Mammary epithelial cell (primary cell): ENCODE results near the gene FAM236A.
"Not testable (repeated sequence)": the region's sequence is repeated elsewhere in the genome, so short reads cannot be mapped to it uniquely, and the experiment has no call there.

Experiments used
- EZH2 ChIP-seq: IDR thresholded peaks from 2 replicates; pipeline ENCODE4 v1.6.1; 2012; ENCODE audit warnings: low read length, inconsistent platforms, borderline replicate concordance
- TF ChIP-seq, protein P1 (sequence below), 2 donors: IDR thresholded peaks in 1 of 2; conservative IDR thresholded peaks in 1 of 2; 2 replicates each; pipeline ENCODE4 v1.5.1; 2011 to 2012; ENCODE audit warnings: inconsistent platforms in 2 of 2, low read length in 2 of 2, mild to moderate bottlenecking in 2 of 2, control low read depth in 1 of 2, low read depth in 1 of 2; ENCODE audit not compliant: insufficient read depth in 1 of 2; ENCODE audit errors: extremely low read depth in 1 of 2

DNA sequence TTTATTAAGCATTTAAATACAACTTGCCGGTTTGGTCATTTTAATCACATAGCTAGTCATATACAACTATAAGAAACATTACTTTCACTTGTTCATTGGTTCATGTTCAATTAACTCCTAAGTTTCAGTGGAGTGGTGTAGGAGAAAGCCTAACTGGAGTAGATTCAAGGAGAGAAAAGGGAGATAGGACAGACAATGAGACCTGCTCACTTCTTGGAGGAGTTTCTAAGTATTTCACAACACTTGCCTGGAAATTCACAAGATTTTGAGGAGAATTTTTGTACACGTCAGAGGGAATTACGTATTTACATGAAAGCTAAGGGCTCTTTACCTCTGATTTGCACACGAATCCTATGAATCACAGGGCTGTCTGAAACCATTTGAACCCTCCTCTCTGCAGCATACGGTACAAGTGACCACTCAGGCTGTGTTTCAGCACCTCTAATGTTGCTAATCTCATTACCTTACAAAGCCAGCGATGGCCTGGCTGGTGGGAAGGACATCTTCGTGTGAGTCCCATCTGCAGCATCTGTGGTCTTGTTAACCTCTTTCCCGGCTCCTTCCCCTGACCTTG, 1.0 kb upstream of the FAM236A start:
- TF ChIP-seq, protein P1, sequence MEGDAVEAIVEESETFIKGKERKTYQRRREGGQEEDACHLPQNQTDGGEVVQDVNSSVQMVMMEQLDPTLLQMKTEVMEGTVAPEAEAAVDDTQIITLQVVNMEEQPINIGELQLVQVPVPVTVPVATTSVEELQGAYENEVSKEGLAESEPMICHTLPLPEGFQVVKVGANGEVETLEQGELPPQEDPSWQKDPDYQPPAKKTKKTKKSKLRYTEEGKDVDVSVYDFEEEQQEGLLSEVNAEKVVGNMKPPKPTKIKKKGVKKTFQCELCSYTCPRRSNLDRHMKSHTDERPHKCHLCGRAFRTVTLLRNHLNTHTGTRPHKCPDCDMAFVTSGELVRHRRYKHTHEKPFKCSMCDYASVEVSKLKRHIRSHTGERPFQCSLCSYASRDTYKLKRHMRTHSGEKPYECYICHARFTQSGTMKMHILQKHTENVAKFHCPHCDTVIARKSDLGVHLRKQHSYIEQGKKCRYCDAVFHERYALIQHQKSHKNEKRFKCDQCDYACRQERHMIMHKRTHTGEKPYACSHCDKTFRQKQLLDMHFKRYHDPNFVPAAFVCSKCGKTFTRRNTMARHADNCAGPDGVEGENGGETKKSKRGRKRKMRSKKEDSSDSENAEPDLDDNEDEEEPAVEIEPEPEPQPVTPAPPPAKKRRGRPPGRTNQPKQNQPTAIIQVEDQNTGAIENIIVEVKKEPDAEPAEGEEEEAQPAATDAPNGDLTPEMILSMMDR (conservative IDR thresholded peaks at IDR 0.05 in 1 of 2, IDR thresholded peaks at IDR 0.05 in 1 of 2; ENCODE audit: extremely low read depth in 1 of 2, insufficient read depth in 1 of 2, low read depth in 1 of 2, low read length in 2 of 2) = not testable (repeated sequence)
- TF ChIP-seq EZH2 = not testable (repeated sequence)
